GM18951 (cell line): ENCODE results near the gene PPIL1.

Source experiments
- POLR2A ChIP-seq: IDR thresholded peaks from 4 replicates; pipeline ENCODE4 v1.6.1; 2011; ENCODE audit warnings: mild to moderate bottlenecking; ENCODE audit not compliant: insufficient read length, insufficient read depth; ENCODE audit errors: extremely low read depth
- in situ Hi-C: fragments of 300-500 bp; cut with MboI; formaldehyde crosslinking; loops from one replicate; pipeline ENCODE4 v1.12.0; 2022; ENCODE audit warnings: low sequenced_read_pairs, mixed read lengths, inconsistent platforms; ENCODE audit not compliant: unreplicated experiment

PPIL1 gene

DNA sequence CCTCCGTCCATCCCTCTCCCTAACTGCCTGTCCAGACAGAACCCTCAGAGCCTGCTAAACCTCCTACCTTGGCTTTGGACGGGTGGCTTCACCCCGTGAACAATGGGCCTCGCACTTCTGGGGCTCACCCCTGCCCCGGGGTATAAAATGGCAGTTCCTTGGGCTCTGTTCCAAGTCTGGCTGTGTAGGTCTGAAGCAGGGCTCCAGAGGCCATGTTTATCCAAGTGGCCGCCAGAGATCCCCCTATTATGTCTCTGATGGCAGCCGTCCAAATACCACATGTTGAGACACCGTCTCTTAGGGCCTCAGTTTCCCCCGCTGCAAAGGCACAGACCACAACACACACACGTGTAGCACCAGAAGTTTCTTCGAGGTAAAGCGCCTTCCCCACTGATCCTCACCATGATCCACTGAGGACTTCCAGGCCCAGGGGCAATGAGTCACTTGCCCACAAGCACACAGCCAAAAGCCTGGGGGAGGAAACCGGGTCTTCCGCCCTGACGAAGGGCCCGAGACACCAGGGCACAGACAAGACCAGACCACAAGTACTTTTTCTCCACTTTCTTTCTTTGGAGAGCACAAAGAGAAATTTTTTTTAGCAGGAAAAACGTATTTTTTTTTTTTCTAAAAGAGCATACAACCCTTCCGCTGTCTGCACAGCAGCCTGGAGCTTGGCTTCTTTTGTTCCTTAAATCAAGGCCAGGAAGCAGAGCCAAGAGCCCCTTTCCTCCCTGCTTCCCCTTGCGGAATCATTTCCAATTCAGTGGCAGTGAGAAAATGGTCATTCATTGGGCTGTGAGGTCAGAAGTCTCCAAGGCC lies 47.1 kb downstream of the PPIL1 start:
- no peak for TF ChIP-seq POLR2A
- in situ Hi-C loops, result no loop called here

- in situ Hi-C loops, result no loop called here
- no peak for TF ChIP-seq POLR2A
These were observed 47.9 kb downstream of the PPIL1 start for GRCh38 chr6:36826520-36827227.

GRCh38 chr6:36825994-36826393 lies 48.6 kb downstream of the PPIL1 start:
- TF ChIP-seq POLR2A, result no peak
- in situ Hi-C loops, result no loop called here

DNA sequence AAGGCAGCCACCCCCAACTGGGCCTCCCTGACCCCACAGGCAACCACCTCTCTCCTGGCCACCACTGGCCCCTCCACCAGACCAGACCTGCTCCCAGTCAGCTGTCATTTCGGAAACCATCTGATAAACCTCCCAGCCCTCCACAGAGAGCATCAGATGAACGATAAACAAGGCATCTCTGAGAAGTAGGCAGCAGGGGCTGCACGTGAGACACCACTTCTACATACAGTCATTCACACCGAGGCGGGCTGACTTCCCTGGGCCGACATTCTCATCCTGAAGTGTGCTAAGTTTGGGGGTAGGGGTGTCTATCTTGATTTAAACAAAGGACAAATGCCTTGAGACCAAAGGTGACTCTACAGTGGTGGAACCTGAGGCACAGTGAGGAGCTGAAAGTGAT lies 49.2 kb downstream of the PPIL1 start:
- no peak for TF ChIP-seq POLR2A

DNA sequence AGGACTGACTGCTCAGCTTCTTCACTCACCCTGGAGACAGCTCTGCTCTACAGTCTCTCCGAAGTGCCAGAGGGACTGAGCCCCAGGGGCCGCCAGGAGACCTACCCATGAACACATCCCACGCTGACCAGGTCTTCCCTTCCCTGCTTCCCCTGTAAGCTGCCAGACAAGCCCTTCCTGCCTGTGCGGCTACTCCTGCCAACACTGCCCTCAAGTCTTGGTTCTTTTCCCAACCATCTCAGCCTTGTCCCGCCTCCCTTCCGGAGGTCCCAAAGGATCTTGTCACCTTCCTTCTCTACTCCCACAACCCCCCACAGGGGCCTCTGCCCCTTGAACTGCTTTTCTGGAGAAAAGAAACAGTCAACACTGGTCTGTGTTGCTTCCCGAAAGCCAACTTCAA lies 50.4 kb downstream of the PPIL1 start:
- in situ Hi-C loops, result no loop called here
- TF ChIP-seq POLR2A, result no peak

More for the DNA sequence above, 49.2 kb downstream of the PPIL1 start:
- in situ Hi-C loops, result no loop called here

GRCh38 chr6:36823421-36824096 lies 51.0 kb downstream of the PPIL1 start:
- no peak for TF ChIP-seq POLR2A
- in situ Hi-C loops, result no loop called here

DNA sequence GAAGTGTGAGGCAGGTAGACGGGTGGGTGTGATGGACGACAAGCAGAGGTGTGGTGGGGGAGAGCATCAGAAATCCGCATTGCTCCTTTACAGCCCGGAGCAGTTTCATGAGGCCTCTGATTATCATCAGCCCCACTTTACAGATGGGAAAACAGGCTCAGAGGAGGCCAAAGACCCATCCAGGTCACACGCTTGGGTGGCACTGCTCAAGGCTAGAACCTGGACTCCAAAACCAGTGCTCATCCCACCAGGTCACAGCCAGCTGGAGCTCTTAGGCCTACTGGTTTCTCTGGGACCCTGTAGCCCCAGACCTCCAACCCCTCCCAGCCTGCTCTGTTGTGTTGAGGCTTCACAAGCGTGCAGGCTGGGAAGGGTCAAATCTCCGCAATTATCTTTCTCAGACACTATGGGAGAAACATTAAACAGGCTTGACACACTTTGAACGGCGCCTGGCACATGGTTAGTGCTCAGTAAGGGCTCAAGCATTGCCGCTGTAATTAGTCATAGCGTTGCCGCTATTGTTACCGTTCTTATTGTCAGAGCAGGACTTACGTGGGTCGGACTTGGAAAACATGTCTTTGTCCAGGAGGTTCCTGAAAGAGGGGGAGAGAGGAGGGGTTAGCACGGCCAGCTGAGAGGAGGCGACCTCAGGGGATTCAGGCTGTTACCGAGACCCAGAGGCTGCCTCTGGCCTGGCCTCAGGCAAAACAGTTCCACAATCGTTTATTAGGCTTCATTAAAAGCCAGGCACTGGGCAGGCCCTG lies 51.9 kb downstream of the PPIL1 start:
- no peak for TF ChIP-seq POLR2A
- in situ Hi-C loops, result no loop called here

GRCh38 chr6:36821581-36822335 lies 52.8 kb downstream of the PPIL1 start:
- in situ Hi-C loops, result no loop called here
- TF ChIP-seq POLR2A, result no peak

GRCh38 chr6:36820700-36821580 lies 53.7 kb downstream of the PPIL1 start:
- in situ Hi-C loops, result no loop called here
- no peak for TF ChIP-seq POLR2A

DNA sequence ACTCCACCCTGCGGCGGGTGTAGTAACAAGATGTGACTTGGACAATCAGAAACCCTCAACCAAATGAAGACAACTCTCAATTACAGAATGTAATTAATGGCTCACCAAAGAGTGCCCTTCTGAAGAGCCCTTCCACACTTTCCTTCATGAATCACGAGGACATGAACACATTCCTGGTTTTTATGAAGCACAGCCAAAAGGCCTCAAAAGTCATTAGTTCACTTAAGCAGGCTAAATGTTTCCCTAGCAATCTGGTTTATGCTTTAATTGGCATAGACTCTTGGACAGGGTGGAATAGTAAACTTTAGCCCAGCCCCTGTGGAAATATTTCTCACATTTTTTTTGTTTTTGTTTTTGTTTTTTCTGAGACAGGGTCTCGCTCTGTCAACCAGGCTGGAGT lies 55.8 kb downstream of the PPIL1 start:
- no peak for TF ChIP-seq POLR2A
- in situ Hi-C loops, result no loop called here

DNA sequence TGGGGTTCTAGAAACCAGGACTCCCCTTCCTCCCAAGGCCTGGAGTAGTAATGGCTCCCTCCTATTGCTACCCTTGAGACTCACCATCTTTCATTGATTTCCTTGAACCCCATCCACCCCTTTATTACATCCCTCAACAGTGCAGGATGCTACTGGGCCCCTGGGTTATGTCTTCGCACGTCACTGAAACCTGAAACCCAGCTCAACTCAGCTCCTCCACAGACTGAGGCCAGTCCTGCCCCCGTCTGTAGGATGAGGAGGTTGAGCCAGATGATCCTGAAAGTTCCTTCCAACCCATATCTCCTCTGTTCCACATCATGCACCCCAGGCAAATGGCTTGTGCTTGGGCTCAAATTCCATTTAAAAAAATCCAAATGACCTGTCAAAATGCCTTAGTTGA lies 56.8 kb downstream of the PPIL1 start:
- no peak for TF ChIP-seq POLR2A
- in situ Hi-C loops, result no loop called here
